ENCODE results near the gene SPAG8.

DNA sequence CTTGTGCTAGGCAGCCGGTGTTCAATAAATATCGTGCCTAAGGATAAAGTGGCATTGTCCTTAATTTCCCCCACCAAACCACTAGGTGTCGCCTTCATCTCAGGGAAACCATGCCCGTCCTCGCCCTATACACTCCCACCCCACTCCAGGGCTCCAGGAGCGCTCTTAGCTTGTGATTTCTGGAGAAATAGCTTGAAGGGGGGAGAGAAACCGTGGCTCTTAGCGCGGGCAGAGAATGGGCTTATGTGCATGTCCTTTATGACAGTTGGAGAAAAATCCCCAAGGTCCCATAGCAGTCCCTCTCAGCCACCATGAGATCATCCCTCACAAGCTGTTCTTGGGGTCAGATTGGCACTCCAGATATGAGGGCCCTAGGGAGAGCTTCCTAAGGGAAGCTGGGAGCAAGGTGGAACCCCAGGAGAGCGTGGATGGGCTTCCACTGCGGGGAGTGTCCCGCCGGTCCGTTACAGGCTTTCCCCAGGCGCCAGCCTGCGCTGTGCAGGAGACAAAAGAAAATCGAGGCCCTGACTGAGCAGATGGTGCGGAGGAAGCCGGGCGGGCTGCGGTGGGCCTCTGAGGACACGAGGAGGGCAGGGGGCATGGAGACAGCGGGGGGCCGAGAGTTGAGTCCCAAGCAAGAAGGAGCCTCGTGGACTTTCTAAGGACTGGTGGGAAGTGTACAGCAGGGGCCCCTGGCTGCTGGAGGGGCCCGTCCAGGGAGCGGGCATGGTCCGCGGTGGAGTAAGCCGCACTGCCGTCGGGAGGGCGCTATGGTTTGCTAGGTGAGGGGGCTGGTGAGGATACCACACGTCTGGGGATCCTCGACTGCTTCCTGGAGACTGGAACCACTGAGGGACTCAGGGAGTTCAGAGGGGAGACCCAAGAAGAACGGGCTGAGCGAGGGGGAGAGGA is 21.4 kb downstream of the SPAG8 start:
- TF ChIP-seq EZH2 (IDR thresholded peaks at IDR 0.05; ENCODE audit: borderline replicate concordance) (no peak), EZH2phosphoT487 (IDR thresholded peaks at IDR 0.05; ENCODE audit: low read depth, severe bottlenecking, unreplicated experiment) (no peak)
- TF ChIP-seq, protein P1, sequence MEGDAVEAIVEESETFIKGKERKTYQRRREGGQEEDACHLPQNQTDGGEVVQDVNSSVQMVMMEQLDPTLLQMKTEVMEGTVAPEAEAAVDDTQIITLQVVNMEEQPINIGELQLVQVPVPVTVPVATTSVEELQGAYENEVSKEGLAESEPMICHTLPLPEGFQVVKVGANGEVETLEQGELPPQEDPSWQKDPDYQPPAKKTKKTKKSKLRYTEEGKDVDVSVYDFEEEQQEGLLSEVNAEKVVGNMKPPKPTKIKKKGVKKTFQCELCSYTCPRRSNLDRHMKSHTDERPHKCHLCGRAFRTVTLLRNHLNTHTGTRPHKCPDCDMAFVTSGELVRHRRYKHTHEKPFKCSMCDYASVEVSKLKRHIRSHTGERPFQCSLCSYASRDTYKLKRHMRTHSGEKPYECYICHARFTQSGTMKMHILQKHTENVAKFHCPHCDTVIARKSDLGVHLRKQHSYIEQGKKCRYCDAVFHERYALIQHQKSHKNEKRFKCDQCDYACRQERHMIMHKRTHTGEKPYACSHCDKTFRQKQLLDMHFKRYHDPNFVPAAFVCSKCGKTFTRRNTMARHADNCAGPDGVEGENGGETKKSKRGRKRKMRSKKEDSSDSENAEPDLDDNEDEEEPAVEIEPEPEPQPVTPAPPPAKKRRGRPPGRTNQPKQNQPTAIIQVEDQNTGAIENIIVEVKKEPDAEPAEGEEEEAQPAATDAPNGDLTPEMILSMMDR (IDR thresholded peaks at IDR 0.05; ENCODE audit: poor library complexity) = peak; percentile 89
